Cardiac muscle cell (in vitro differentiated cells and primary cell): ENCODE results near the gene KCNJ3. TPM values are rescaled to one million over a fixed set of nuclear protein-coding genes. Genes with fewer than 3 reads are reported as not detected.

Experiments
- DNase-seq, 2 donors: peaks; one replicate each; pipeline versions ENCODE4 v3.0.0 to v3.0.0-alpha.2; 2010 to 2017; ENCODE audit warnings: low read depth in 1 of 2, low spot score in 1 of 2
- H3K27ac ChIP-seq: fragments of 200-600 bp; sonication (generic); 2 replicates; pipeline ENCODE4 v1.5.1; 2016
- H3K27me3 ChIP-seq: fragments of 200-600 bp; sonication (generic); 2 replicates; pipeline ENCODE4 v1.6.0; 2016; ENCODE audit warnings: control low read depth
- H3K36me3 ChIP-seq: fragments of 200-600 bp; sonication (generic); 2 replicates; pipeline ENCODE4 v1.5.1; 2016; ENCODE audit warnings: control low read depth
- H3K4me1 ChIP-seq: fragments of 200-600 bp; sonication (generic); 2 replicates; pipeline ENCODE4 v1.8.1; 2017; ENCODE audit warnings: low read depth, mild to moderate bottlenecking, mixed run types
- H3K4me3 ChIP-seq: fragments of 200-600 bp; sonication (generic); 2 replicates; pipeline ENCODE4 v1.5.1; 2016; ENCODE audit warnings: mild to moderate bottlenecking
- H3K9me3 ChIP-seq: fragments of 200-600 bp; sonication (generic); 2 replicates; pipeline ENCODE4 v1.5.1; 2017; ENCODE audit warnings: low read depth, mild to moderate bottlenecking, control low read depth
- CTCF ChIP-seq: IDR thresholded peaks from 2 replicates; pipeline ENCODE4 v1.5.1; 2012; ENCODE audit warnings: low read depth, mild to moderate bottlenecking, low read length
- polyA plus RNA-seq: library from polyadenylated mRNA; unstranded; fragments of >200 nt; fragmentation: Nextera tagmentation; extraction: Ambion mirVana; gene quantifications from 2 replicates; pipeline ENCODE4 v1.2.1, GENCODE V29; 2016
- total RNA-seq: library from RNA; depleted of rRNA; stranded (reverse); fragments of >200 nt; gene quantifications from 2 replicates; pipeline ENCODE4 v1.2.3, GENCODE V29; 2016

Gene KCNJ3
- total and polyA plus RNA-seq, 2 experiments from 2014 or later, result 1.9 to 2.0 TPM

- H3K27ac ChIP-seq, result no peak overlapping the region
- H3K27me3 ChIP-seq, result peaks cover 69% of the 10 kb centered on the region
- peaks cover 7% of the 10 kb centered on the region for H3K4me1 ChIP-seq
- H3K4me3 ChIP-seq, result peak overlapping the region; percentile 52
- TF ChIP-seq CTCF, result no peak
- peak; percentile 7 to 65 for DNase-seq
- H3K36me3 ChIP-seq, result no peaks in the 10 kb centered on the region
- no peaks in the 10 kb centered on the region for H3K9me3 ChIP-seq
Measured at GRCh38 chr2:154697418-154698252, 860 bp upstream of the KCNJ3 start.

- Histone ChIP-seq H3K27me3 (peaks cover 69% of the 10 kb centered on the region), H3K4me1 (peaks cover under 1% of the 10 kb centered on the region), H3K9me3 (no peaks in the 10 kb centered on the region), H3K36me3 (no peaks in the 10 kb centered on the region), H3K27ac (no peak overlapping the region), H3K4me3 (peak overlapping the region; percentile 52)
- TF ChIP-seq CTCF, result no peak
- DNase-seq, result peak in 1 of 2 donors; percentile 20
Measured at GRCh38 chr2:154698721-154699574, 453 bp downstream of the KCNJ3 start.

- no peaks in the 10 kb centered on the region for H3K9me3 ChIP-seq
- H3K4me1 ChIP-seq, result no peaks in the 10 kb centered on the region
- peak overlapping the region; percentile 52 for H3K4me3 ChIP-seq
- no peaks in the 10 kb centered on the region for H3K36me3 ChIP-seq
- no peak overlapping the region for H3K27ac ChIP-seq
- TF ChIP-seq CTCF, result no peak
- H3K27me3 ChIP-seq, result peaks cover 69% of the 10 kb centered on the region
- no peak for DNase-seq
Measured at GRCh38 chr2:154699575-154699930, 1.1 kb downstream of the KCNJ3 start.

- H3K4me3 ChIP-seq, result peak overlapping the region; percentile 52
- no peak for TF ChIP-seq CTCF
- no peak for DNase-seq
- peaks cover 69% of the 10 kb centered on the region for H3K27me3 ChIP-seq
- no peaks in the 10 kb centered on the region for H3K9me3 ChIP-seq
- no peaks in the 10 kb centered on the region for H3K36me3 ChIP-seq
- H3K4me1 ChIP-seq, result no peaks in the 10 kb centered on the region
- H3K27ac ChIP-seq, result no peak overlapping the region
Measured at GRCh38 chr2:154700136-154700535, 1.6 kb downstream of the KCNJ3 start.

GRCh38 chr2:154704991-154705390 is 6.5 kb downstream of the KCNJ3 start:
- TF ChIP-seq CTCF, result no peak
- H3K27me3 ChIP-seq, result peaks cover 24% of the 10 kb centered on the region
- H3K36me3 ChIP-seq, result no peaks in the 10 kb centered on the region
- no peak overlapping the region for H3K27ac ChIP-seq
- no peak overlapping the region for H3K4me3 ChIP-seq
- H3K9me3 ChIP-seq, result no peaks in the 10 kb centered on the region
- no peak for DNase-seq
- H3K4me1 ChIP-seq, result no peaks in the 10 kb centered on the region
